Smooth muscle cell of the coronary artery (primary cell): ENCODE data around the gene BAIAP2L2. TPM values are rescaled to one million over a fixed set of nuclear protein-coding genes. Genes with fewer than 3 reads are reported as not detected.

ENCODE experiments used
- total RNA-seq: library from RNA; depleted of rRNA; stranded (reverse); fragments of >200 nt; gene quantifications from 2 replicates; pipeline ENCODE4 v1.2.3, GENCODE V29; 2014; ENCODE audit warnings: low replicate concordance

Gene BAIAP2L2, protein sequence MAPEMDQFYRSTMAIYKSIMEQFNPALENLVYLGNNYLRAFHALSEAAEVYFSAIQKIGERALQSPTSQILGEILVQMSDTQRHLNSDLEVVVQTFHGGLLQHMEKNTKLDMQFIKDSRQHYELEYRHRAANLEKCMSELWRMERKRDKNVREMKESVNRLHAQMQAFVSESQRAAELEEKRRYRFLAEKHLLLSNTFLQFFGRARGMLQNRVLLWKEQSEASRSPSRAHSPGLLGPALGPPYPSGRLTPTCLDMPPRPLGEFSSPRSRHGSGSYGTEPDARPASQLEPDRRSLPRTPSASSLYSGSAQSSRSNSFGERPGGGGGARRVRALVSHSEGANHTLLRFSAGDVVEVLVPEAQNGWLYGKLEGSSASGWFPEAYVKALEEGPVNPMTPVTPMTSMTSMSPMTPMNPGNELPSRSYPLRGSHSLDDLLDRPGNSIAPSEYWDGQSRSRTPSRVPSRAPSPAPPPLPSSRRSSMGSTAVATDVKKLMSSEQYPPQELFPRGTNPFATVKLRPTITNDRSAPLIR
- total RNA-seq, result 0.45 and 1.1 TPM in 2 replicates

DNA sequence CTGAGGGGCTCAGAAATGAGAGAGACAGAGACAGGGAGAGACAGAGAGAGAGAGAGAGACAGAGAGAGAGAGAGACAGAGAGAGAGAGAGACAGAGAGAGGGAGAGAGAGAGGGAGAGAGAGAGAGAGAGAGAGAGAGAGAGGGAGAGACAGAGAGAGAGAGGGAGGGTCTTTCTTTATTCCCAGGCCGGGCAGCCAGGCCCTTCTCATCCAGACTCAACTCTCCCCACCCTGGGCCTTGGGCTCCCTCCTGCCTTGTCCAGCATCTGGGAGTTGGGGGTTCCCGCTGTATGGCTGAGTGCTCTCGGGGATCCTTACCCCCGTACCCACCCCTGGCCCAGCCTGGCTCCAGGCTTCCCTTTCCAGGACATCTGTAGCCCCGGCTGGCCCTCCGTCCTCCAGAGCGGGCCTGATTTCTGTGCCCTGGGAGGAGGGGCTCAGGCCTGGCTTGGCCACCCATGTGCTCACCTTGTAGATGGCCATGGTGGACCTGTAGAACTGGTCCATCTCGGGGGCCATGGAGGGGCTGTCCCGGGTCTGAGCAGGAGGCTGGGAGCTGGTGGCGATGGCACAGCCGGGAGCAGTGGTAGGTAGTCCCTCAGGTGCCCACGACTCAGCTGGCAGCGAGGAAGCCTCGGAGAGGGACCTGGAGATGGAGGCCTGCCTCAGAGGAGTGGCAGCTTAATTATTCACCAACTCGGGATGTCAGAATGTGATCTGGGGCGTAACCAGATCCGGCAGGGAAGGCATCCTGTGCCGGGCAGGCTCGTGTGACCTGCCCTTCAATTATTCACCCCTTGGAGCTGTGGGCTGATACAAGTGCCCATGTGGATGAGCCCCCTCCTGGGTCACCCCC, at the start of gene BAIAP2L2:
Gene BAIAP2L2, minus strand, starts transcription at position 677 of the 855 bp plus-strand sequence. Its CDS starts 159 bp downstream, at position 518.

DNA sequence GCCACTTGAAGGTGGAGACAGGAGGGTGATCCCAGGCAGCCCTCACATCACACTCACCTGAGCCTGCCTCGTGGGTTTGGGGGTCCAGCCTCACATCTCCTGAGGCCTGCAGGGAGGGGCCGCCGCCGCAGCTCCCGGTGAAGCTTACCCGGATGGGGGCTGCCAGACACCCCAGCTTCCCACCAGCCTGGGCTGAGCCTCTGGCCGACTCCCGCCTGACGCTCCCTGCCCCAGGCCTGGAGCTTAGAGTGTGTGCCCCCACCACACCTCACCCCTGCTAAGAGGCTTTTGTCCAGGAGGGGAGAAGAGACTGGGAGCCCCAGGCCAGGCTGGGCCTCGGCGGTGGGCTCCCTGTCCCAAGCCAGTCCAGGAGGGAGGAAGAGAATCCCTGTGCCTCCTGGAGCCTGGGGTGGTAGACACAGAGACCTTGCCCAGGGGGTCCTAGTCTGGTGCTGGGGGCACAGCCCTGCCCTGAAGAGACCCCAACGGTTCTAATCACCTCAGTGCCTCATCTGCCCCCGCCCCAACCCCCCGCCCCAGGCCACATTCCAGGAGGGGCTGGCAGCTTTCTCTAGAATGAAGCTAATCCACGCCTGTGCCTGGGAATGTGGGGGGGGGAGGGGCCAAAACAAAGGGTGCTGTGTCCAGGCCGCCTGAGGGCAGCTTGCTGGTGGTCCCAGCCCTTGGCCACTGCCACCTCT, 26.4 kb downstream of the BAIAP2L2 start, which contains the start of gene SLC16A8:
Gene SLC16A8, minus strand, starts transcription at position 254 of the 701 bp plus-strand sequence. CDS start 1,311 bp downstream, outside the sequence.

DNA sequence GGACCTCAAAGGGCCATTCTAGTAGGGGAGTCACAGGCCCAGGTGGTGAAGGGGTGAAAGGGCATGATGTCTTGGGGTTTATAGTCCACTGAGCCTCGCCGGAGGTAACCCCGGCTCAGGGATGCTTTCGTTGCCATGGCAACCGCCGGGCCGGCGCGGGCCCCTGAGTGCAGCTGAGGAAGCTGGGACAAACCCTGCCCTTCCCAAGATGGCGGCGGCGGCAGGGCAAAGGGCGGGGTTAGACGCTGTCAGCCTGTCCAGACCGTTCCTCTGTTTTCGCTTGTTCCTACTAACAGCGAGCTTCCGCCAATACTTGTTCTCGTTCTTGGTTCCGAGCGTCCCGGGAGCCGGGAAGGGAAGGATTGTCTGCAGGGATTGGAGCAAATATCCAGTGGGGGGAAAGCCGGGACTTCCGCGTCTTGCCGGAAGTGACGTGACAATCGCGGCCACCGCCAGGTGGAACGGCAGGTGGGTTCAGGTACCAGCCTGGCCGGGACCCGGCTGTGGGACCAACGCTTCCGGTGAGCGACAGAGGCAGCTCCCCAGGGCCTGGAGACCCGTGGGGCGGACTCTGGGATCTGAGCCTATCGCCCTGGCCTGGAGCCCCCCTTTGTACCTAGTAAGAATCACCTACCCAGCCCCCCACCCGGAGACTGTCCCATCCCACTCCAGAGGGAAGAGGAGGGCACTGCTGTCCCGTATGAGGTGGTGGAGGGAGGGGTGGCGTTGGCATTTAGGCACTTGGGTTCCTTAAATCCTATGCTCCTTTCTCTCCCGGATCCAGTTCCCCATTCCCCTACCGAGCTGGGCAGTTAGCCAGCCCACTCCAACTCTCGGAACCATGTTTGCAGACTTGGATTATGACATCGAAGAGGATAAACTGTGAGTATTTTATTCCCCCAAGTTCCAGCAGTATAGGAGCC, 53.3 kb downstream of the BAIAP2L2 start, which contains the start of gene PICK1:
Gene PICK1, plus strand, starts transcription at position 436 of the 923 bp plus-strand sequence. Its CDS starts 406 bp downstream, at position 842.

Other genes starting within 250 kb of the BAIAP2L2 start
- 13.9 and 14.7 TPM in 2 replicates for gene MICALL1, start 204.4 kb downstream of the BAIAP2L2 start, total RNA-seq
- gene C22orf23, start 157.1 kb downstream of the BAIAP2L2 start, total RNA-seq, result 0.15 and 0.35 TPM in 2 replicates
- gene POLR2F, start 157.0 kb downstream of the BAIAP2L2 start, total RNA-seq, result 106 and 108 TPM in 2 replicates
- not detected in 2 replicates for gene SOX10, start 126.1 kb downstream of the BAIAP2L2 start, total RNA-seq
- 12.1 and 15.7 TPM in 2 replicates for gene PICK1, start 53.3 kb downstream of the BAIAP2L2 start, total RNA-seq
- gene SLC16A8, start 26.5 kb downstream of the BAIAP2L2 start, total RNA-seq, result 0.15 and 0.47 TPM in 2 replicates
- 10.7 and 33.2 TPM in 2 replicates for gene PLA2G6, start 71.1 kb upstream of the BAIAP2L2 start, total RNA-seq
- gene MAFF, start 91.3 kb upstream of the BAIAP2L2 start, total RNA-seq, result 17.0 and 21.9 TPM in 2 replicates
- gene TMEM184B, start 162.3 kb upstream of the BAIAP2L2 start, total RNA-seq, result 12.5 and 26.3 TPM in 2 replicates
- 80.6 and 122 TPM in 2 replicates for gene CSNK1E, start 206.7 kb upstream of the BAIAP2L2 start, total RNA-seq